ENCODE measurements around the gene STN1. TPM values are rescaled to one million over a fixed set of nuclear protein-coding genes. Genes with fewer than 3 reads are reported as not detected.
A peak's percentile ranks its signal among the peaks of the same experiment; 100 is the strongest.

The STN1 gene
- total and polyA plus RNA-seq, 2 of the 4 experiments (the other 2 are of a cell fraction): 17.8 to 32.3 TPM

GRCh38 chr10:103949728-103950127 is 31.7 kb upstream of the STN1 start:
- no peaks in the 10 kb centered on the region for H4K20me1 ChIP-seq (ENCODE audit: insufficient read depth, low read length)
- no CpG with 5 or more reads among the region's 4 CpGs for WGBS, 2 experiments (ENCODE audit: extremely low coverage in 2 of 2, insufficient read length in 1 of 2)

More at GRCh38 chr10:103949728-103950127, 31.7 kb upstream of the STN1 start:
- no TSS peak for BruUV-seq (replicated peaks)
- in situ Hi-C loops (cut with MboI; ENCODE audit: low sequenced_read_pairs) (no loop called here), intact Hi-C loops (cut with micrococcal nuclease) (no loop called here), dilution Hi-C loops (cut with HindIII; ENCODE audit: low sequenced_read_pairs, unreplicated experiment) (no loop called here)
- ChIA-PET POLR2A (ENCODE audit: unreplicated experiment) (interaction anchor here (0.5 kb wide), 1 partner anchor 42 kb away, joined by 6 read pairs; no protein-coding TSS in a partner anchor), CTCF (interaction anchor here (1.2 kb wide), 1 partner anchor 18 kb away, joined by 4 read pairs; no protein-coding TSS in a partner anchor)
- Histone ChIP-seq H3K79me1 (ENCODE audit: low read depth in 1 of 2, low read length in 2 of 2) (no peaks in the 10 kb centered on the region), H3K36me3 (ENCODE audit: control insufficient read depth, insufficient read depth, low read length) (no peaks in the 10 kb centered on the region), H3K4ac (ENCODE audit: low read depth, low read length) (no peak overlapping the region), H2BK120ac (ENCODE audit: low read depth, low read length) (no peak overlapping the region), H3K56ac (ENCODE audit: extremely low read depth, insufficient read depth, low read length) (no peak overlapping the region), H3K14ac (replicated peaks; ENCODE audit: low read depth, low read length) (no peak overlapping the region), H4K91ac (ENCODE audit: insufficient read depth, low read depth, low read length) (no peak overlapping the region), H2AK5ac (ENCODE audit: low read depth, low read length) (no peak overlapping the region), H3K27ac (ENCODE audit: insufficient read depth, low read length) (no peak overlapping the region), H3K27me3 (ENCODE audit: control insufficient read depth, insufficient read depth, low read length) (peaks cover 18% of the 10 kb centered on the region), H2BK20ac (ENCODE audit: low read depth, low read length) (no peak overlapping the region), H3K4me2 (ENCODE audit: low read depth, low read length) (no peak overlapping the region), H3K9ac (ENCODE audit: low read depth, low read length) (no peak overlapping the region), H2AK9ac (replicated peaks; ENCODE audit: low read depth, low read length, poor library complexity) (no peak overlapping the region), H3K4me1 (ENCODE audit: control insufficient read depth, insufficient read depth, low read length) (no peaks in the 10 kb centered on the region), H3K4me3 (ENCODE audit: insufficient read depth, low read depth, low read length) (no peak overlapping the region), H3K9me3 (ENCODE audit: control insufficient read depth, insufficient read depth, low read length) (no peaks in the 10 kb centered on the region), H4K8ac (ENCODE audit: low read depth in 2 of 2, low read length in 2 of 2) (no peak overlapping the region), H4K5ac (ENCODE audit: low read depth, low read length) (no peak overlapping the region), H2BK15ac (ENCODE audit: low read depth, low read length) (no peak overlapping the region), H2AFZ (replicated peaks; ENCODE audit: low read length, poor library complexity) (no peak overlapping the region), H3K18ac (ENCODE audit: low read depth, low read length) (no peak overlapping the region), H2BK5ac (ENCODE audit: low read depth, low read length, poor library complexity, severe bottlenecking) (no peak overlapping the region), H3K9me1 (ENCODE audit: insufficient read depth, low read length) (no peaks in the 10 kb centered on the region), H3K23ac (ENCODE audit: low read depth, low read length) (no peak overlapping the region)
- DNase-seq (no peak), ATAC-seq (ENCODE audit: low read depth) (peak; percentile 35; the same call in 1 of the 2 replicates)
- no peak for TF ChIP-seq ELK1 (IDR thresholded peaks at IDR 0.05; ENCODE audit: borderline replicate concordance, low read depth, low read length)
- TF ChIP-seq SMC3 (IDR thresholded peaks at IDR 0.05; ENCODE audit: low read depth, low read length): no peak
- TF ChIP-seq CTCF (conservative IDR thresholded peaks at IDR 0.05; ENCODE audit: low read depth, low read length): no peak
- TF ChIP-seq RAD21 (IDR thresholded peaks at IDR 0.05; ENCODE audit: low read length): no peak
- no peak for TF ChIP-seq POLR2A (IDR thresholded peaks at IDR 0.05; ENCODE audit: low read depth, low read length)
- TF ChIP-seq RCOR1 (IDR thresholded peaks at IDR 0.05; ENCODE audit: insufficient replicate concordance, low read length): no peak
- TF ChIP-seq USF2 (IDR thresholded peaks at IDR 0.05; ENCODE audit: low read depth, low read length): no peak
- no peak for TF ChIP-seq MAFK (IDR thresholded peaks at IDR 0.05; ENCODE audit: low read depth, low read length)
- TF ChIP-seq MXI1 (IDR thresholded peaks at IDR 0.05; ENCODE audit: borderline replicate concordance, low read depth, low read length): no peak

All from IMR-90 (cell line).